NCI-H2227 (cell line): ENCODE measurements around the gene BANP.
"Not testable (repeated sequence)": the region's sequence is repeated elsewhere in the genome, so short reads cannot be mapped to it uniquely, and the experiment has no call there.

Source experiments
- DNase-seq: peaks from one replicate; lab custom pipeline; 2025; ENCODE audit not compliant: unreplicated experiment; lab: John Stamatoyannopoulos, UW

BANP gene

DNA sequence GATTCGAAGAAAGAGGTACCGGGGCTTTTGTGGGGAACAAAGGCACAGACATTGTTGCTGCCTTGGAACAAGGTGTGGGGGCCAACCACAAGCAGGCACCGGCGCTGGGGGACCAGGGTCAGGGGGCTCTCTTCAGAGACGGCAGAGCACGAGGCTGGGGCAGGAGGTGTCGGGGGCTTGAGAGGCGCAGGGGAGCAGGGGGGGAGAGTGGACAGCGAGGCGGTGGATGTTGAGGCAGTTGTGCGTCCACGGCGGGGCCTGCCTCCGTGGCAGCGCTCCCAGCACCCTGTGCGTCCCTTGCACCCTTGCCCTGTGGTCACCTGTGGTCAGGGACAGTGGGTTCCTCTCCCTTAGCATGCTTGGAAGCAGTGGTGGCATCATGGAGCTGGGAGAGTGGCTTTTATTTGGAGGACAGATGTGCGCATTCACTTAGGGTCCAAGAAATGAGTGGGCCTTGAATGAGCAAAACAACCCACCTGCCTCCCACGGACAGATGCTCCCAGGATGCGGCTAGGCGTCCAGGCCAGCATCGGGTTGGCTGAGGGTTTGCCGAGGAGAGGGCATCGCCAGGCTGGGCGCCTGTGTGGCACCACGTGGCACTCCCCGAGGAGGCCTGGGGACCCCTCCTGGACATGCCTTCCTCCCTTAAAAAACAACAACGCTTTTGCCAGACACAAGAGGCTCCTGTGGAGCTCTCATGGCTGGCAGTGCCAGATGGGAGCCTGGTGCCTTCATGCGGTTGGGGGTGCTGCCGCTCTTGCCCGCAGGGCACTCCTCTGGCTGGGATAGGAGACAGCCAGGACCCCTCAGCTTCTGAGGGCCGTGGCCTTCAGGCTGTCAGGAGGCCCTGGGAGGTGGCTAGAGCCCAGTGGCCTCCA is 113.0 kb downstream of the BANP start:
- DNase-seq: no peak

DNA sequence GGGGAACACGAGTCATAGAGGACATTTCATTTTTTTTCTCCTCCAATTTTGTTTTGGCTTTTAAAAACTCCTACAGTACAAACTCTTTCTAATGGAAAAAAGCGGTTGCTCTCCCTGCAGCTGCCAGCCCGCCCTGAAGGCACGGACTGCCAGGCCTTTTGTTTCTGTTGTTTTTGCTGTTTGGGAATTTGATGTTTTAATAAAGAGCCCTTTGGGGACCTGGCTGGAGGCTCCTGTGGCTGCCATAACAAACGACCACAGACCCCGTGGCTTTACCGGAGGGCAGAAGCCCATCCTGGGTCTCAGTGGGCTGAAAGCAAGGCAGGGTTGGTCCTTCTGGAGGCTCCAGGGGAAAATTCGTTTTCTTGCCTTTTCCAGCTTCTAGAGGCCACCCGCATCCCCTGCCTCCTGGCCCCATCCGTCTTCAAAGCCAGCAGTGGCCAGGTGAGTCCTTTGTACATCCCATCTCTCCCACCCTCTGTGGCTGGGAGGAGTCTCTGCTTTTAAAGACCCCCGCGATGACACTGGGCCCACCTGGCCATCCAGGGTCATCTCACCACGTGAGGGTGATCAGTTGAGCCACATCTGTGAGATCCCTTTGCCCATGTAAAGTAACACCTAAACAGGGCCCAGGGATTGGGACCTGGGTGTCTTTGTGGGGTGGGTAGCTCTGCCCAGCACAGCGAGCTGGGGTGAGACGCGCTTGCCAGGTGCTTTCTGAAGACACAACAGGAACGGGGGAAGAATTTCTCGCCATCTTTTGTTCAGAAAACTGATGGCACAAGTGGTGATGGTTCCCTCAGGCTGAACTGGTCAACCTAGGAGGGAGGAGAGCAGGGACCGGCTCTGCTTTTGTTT is 113.9 kb downstream of the BANP start:
- no peak for DNase-seq

DNA sequence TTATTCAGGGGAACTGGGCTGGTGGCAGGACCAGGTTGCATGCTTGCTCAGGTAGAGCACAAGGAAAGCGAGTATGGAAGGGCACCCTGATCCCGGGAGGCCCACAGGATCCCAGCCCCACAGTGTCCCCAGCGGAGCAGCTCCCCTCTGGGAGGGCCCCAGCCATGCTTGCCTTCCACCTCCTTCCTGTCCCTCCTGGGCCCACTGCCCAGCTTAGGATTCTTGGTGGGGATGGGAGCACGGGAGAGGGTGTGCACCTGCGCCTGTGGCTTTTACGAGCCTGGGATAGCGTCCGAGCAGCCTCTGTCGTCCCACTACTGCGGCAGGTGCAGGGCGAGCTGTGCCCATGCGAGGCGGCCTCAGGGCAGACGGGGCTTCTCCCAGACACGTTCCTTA is 114.5 kb downstream of the BANP start:
- no peak for DNase-seq

DNA sequence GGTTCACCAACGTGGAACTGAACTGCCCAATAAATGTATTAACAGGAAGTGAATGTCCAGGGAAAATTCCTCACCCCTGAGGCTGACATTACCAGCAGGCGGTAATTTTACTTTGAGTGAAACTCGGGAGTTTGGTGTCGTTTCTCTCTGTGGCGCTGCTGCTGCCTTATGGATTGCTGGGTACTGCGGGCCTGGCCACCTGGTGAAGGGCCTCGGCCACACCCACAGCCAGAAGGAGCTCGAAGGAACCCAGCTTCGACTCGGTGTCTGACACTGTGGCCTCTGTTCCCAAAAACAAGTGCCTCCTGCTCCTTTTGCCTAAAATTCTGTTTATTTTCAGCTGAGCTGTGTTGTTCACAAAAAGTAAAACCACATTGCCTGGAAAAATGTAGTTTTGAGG is 115.0 kb downstream of the BANP start:
- DNase-seq: no peak

DNA sequence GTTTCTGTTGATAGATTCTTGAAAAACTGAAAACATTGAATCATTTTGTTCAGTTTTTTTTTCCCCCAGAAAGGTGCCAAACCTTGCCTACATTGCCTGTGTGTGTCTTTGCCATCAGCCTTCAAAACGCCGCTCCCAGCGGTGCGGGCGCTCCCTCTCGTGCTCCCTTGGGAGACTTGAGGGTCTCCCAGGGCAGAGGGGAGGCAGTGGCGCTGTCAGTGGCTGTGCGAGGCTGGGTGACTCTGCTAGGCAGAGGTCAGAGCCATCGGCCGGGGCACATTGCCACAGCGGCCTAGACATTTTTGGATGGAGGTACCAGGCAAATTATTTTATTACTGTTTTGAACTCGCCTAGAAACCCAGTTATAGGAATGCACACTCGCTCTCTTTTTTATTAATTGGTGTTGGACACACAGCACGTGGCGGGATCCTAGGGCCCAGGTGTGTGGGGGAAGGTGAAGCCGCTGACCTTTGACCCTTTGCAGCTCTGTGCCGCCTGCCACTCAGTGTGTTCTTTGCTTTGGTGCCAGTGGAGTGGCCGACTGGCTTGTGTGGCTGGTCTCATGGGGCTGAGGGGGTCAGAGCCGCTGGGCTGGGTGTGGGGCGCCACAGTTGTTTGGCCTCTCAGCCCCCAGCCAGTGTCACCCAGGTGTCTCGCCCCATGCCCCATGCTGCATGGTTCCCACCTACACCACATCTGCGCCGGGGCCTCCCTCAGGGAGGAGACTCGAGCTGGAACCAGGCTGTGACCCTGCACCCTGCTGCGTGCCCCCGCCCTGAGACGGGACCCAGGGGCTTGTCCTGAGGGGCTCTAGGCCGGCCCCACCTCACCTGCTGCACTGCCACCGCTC is 115.7 kb downstream of the BANP start:
- DNase-seq: no peak

DNA sequence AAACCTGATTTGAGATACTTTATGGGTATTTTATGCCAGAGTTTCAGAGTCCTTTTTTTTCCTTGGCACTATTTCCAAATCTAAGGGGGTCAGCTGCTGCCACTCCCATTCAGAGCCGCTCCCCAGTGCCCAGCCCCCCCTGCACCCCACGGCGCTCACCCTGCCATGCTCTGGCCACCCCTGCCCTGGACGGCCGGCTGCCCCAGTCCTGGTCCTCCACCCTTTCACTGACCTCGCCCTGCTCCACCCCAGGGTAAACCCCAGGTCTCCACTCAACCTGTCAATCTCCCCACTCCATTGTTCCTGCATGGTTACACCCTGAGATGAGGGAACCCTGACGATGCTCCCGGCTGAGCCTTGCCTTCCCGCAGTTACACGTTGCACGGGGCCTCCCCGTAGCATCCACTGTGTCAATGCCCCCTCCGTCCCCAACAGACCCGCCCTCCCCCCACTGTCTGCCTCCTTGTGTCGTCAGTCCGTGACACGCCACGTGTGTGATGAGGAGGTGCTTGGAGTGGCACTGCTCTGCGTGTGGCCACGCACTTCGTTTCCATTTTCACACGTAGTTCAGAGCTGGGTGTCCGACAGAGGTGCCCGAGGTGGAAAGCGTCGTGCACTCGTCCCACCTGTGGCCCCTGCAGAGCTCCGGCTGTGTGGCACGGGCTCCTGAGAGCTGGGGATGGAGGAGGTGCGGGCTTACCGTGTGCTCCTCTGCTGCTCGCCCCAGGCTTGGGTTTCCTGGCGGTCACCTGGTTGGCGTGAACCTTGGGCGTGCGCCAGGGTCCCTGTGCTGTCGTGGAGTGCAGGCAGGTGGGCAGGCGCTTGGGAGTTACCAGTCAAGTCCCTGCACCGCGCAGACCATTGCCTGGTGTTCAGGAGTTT is 116.5 kb downstream of the BANP start:
- DNase-seq: no peak

DNA sequence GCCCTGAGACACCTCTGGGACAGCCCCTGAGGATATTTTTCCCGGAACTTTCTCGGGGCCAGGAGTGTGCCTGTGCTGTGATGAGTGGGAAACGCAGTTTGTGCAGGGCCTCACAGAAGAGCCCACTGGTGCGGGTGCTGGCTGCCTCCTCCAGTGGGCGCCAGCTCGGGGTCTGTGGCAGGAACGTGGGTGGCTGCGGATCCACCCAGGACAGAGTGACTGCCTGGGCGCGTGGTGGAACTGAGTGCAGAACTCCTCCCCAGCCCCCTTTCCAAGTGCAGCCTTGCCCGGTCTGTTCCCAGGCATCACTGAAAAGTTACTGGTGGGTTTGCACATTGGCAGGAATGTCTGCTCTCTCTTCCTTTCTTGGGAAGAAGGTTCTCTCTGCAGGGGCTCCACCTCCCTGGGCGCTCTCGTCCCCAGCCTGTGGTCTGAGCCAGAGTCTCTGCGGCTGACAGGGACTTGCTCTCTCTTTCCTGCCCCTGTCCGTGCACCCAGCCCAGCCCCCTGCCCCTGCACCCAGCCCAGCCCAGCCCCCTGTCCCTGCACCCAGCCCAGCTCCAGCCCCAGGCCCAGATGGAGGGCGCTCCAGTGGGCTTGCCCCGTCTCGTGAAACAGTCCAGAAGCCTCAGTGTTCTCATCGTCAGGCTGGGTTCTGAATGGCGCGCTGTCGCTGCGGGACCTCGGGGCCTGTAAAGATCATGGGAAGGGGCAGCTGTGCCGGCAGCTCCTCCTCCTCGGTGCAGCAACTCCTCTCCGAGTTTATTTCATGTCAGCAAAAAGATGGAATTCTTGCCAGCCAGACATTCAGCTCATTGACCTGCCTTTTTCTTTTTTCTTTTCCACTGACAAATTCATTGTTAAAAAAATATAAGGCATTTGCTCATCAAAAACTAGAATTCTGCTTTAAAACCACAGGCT is 117.5 kb downstream of the BANP start:
- no peak for DNase-seq

DNA sequence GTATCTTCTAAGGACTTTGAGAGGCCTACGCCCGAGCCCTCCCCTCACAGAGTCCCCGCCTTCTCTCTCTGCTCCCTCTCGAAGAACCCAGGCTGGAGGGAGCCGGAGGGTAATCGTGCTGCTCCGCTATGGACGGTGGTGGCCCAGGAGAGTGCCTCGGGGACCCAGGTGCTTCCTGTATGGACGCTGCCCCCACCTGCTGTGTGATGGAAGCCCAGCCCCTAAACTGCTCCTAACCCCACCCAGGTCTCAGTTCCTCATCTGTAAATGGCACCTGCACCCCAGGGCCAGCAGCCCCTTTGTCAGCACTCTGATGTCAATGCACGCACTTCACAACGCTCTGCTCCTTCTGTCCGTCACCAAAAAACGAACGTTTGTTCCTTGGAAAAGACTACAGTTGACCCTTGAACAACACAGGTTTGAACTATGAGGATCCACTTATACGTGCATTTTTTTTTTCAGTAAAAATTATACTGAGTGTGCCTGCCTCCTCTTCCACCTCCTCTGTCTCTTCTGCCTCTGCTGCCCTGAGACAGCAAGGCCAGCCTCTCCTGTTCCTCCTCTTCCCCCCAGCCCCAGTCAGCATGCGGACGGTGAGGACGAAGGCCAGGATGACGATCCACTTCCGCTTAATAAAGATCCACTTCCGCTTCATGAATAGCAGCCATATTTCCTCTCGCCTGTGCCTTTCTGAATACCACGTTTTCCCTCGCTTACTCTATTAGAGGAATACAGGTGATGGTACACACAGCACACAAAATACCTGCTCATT is 118.3 kb downstream of the BANP start:
- no peak for DNase-seq

DNA sequence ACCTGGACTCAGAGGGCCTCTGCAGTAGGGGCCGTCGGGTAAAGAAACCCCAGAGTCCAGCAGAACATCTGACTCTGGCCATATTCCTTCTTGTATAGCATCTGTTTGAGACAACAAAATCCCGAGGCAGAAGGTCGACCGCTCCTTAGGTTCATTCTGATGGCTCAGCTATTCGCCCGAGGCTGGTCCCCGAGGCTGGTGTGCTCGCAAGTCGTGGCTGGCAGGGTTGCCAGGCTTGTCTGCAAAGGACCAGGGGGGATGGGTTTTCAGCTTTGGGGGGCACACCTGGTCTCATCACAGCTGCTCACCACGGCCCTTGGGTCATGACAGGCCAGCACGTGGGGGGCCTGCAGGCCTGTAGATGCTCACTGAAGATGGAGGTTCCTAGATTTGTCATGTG is 119.1 kb downstream of the BANP start:
- no peak for DNase-seq

DNA sequence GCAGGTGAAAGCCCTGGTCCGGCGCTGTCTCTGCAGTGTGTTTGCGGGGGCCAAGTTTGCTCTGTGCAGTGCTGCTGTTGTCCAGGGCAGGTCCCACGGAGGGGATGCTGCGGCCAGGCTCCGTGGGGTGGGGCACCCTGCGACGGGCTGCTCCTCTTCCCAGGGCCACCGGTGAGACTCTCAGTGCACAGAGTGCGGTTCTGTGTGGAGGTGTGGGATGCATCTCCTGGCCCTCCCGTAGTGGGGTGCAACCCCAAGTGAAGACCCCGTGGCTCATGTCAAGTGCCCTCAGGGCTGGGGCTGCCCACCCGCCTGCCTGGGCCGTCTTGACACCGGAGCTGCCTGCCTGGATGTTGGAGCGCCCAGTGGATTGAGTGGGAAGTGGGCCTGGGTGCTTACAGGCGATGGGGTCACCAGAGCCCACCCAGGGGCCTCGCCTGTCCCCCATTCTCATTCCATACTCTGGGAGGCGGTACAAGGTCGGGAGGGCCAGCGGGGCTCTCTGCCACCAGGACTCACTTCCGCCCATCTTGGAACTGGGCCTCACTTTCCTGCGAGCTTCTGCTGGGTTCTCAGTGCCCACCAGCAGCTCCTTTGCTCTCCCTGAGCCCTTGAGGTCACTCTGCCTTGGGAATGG is 119.9 kb downstream of the BANP start:
- DNase-seq: no peak

DNA sequence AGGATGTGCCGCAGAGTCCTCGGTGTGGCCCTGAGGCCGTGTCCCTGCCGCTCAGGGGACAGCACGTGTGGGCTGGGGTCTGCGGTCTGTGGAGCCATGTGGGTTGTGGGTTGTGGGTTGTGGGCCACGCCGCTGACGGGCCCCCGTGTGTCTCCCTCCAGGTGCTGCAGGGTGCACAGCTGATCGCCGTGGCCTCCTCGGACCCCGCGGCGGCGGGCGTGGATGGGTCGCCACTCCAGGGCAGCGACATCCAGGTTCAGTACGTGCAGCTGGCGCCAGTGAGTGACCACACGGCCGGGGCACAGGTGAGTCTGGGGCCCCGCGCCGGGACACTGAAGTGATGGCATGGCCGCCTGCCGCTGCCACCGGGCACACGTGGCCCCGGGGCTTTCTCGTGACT is 120.7 kb downstream of the BANP start:
- no peak for DNase-seq

DNA sequence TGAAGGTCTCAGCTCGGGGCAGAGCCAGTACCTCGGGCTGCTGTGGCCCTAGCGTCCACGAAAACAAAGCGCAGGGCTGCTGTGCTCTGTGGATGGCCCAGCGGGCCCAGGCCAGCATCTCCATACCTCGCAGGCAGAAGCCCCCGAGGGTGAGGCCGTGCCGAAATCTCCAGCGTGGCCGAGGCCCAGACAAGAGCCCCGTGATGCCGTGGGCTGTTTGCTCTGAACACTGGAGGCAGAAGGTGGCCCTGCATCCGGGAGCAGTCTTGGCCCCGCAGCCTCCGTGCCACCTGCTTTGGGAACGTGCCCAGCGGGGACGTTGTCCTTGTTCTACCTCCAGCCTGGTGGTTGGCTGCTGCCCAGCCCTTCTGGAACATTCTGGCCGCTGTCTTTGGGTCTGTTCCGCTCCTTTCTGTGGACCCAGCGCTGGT is 121.4 kb downstream of the BANP start:
- no peak for DNase-seq

DNA sequence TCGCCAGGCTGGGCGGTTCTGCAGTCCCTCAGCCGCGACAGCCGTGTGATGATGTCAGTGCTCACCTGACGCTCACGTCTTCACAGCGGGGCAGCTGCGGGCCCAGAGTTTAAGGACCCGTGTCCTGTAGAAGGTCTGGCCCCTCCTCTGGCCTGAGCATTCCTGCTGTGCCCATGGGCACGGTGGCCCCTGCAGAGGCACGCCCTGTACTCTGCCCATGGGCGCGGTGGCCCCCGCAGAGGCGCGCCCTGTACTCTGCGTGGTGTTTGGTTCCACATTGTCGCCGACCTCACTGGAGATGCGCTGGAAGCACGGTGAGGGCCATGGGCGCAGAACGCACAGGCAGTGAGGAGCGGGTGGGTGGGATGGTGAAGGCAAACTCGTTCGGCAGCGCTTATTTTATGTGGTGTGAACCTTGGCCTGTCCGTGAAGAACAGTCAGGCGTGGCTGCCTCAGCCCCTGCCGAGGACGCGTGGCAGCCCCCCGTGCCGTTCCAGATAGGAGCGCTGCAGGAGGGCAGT is 122.0 kb downstream of the BANP start:
- no peak for DNase-seq

DNA sequence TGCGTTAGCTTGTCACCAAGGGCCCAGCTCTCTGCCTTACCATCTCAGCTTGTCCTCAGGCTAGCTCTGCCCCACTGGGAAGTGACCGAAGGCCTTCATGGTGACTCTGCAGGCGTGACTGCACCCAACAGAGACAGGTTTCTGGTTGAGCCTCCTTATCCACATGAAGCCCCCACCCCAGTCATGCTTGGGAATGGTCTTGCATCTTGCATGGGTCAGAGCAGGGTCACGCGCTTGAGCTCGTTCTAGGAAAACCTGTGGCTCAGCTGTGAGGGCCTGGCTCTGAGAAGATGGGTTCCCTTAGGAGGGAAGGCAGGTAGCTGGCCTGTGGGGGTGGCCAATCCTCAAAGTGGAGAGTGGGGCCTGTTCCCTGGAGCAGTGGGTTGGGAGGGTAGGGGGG is 122.8 kb downstream of the BANP start:
- DNase-seq: no peak

DNA sequence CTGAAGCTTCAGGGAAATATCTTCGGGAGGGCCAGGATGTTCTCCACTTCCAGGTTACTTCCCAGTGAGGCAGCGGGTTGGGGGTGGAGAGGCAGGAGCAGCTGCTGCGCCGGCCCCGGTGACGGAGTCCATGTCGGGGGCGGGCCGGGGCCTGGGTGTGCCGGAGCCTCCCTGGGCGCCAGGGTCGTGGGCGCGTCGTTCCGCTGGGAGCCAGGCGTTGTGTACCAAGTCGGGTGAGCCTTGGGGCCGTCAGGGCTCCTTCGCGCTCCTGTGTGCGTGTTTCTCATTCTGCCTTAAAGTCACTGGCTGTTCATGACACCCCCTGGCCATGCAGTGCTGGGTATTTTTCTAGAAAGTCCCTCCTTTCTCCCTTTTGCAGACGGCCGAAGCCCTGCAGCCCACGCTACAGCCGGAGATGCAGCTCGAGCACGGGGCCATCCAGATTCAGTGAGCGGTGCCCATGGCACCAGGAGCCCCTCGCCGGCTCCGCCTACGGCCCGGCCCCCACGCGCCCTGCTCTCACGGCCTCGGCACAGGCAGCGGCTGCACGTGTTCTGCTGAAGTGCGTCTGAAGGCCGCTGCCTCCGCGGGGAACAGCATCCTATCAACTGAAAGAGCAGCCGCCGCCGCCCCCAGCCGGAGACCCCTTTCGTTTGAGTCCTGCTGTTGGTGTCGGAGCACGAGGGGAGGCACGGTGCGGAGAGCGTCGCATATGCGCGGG is 125.1 kb downstream of the BANP start:
- DNase-seq: no peak

DNA sequence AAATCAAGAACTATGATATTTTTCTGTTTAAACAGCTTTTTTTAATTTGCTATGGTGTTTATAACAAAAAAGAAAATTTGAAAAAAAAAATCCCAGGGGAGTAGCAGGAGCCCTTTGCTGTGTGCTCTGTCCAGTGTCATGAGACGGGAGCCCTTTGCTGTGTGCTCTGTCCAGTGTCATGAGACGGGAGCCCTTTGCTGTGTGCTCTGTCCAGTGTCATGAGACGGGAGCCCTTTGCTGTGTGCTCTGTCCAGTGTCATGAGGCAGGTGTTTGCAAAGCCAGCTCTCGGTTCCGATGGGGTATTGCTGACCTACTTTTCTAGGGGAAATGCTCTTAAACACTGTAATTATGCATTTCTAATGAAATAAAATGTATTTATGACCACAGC is 125.7 kb downstream of the BANP start:
- DNase-seq: not testable (repeated sequence)
